Daoy (cell line): ENCODE measurements around the gene CTBP2. TPM values are rescaled to one million over a fixed set of nuclear protein-coding genes. Genes with fewer than 3 reads are reported as not detected.
"Not testable (repeated sequence)": the region's sequence is repeated elsewhere in the genome, so short reads cannot be mapped to it uniquely, and the experiment has no call there.

ENCODE experiments used
- DNase-seq: peaks from one replicate; pipeline ENCODE4 v3.0.0-alpha.2; 2015; ENCODE audit warnings: low read depth
- total RNA-seq: library from RNA; depleted of rRNA; stranded (reverse); fragments of >200 nt; shearing (Covaris generic); gene quantifications from 2 replicates; pipeline ENCODE4 v1.2.3, GENCODE V29; 2014

CTBP2 gene
- total RNA-seq, 1 experiment from 2014 or later: 48.0 TPM

- no peak for DNase-seq
Observed at GRCh38 chr10:125087191-125087896, 73.0 kb downstream of the CTBP2 start.

- no peak for DNase-seq
Observed at GRCh38 chr10:125086691-125087090, 73.7 kb downstream of the CTBP2 start.

- DNase-seq: peak; percentile 41
Observed at GRCh38 chr10:125085258-125086054, 74.9 kb downstream of the CTBP2 start.

GRCh38 chr10:125084614-125085257, 75.6 kb downstream of the CTBP2 start:
- peak; percentile 76 for DNase-seq

DNA sequence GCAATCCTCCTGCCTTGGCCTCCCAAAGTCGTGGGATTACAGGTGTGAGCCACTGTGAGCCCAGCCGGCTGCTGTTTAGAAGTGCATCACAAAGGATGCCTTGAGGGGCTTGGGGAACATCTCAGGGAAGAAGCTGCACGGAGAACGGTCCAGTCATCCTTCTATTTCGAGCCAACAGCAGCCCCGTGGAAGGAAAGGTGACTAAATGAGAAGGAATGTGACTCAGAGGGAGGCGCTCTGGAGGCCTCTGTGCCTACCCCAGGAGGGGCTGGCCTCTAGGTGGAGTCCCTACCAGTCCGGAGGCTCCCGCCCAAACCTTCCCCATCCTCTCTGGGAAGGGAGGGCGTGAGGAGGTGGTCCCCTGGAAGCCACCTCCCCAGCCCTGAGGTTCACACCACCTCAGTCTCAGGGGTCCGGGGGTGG, 76.2 kb downstream of the CTBP2 start:
- DNase-seq: peak; percentile 90

DNA sequence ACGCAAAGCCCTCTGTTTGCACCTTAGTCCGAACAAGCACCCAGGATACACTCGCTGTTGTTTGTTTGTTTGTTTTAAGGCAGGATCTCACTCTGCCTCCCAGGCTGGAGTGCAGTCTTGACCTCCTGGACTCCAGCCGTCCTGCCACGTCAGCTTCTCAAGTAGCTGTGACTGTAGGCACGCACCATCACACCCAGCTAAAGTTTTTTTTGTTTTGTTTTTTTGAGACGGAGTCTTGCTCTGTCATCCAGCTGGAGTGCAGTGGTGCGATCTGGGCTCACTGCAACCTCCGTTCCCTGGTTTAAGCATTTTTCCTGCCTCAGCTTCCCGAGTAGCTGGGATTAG, 76.8 kb downstream of the CTBP2 start:
- DNase-seq: peak; percentile 58

- no peak for DNase-seq
Observed at GRCh38 chr10:125082881-125083575, 77.3 kb downstream of the CTBP2 start.

DNA sequence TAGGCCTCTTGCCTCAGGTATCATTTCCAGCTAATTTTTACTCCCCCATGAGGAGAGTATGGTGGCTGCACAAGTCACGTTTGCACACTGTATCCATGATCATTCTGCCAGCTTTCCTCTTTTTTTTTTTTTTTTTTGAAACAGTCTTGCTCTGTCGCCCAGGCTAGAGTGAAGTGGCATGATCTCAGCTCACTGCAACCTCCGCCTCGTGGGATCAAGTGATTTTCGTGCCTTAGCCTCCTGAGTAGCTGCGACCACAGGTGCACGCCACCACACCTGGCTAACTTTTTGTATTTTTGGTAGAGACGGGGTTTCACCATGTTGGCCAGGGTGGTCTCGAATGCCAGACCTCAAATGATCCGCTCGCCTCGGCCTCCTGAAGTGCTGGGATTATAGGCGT, 77.9 kb downstream of the CTBP2 start:
- not testable (repeated sequence) for DNase-seq

- no peak for DNase-seq
Observed at GRCh38 chr10:125081931-125082330, 78.4 kb downstream of the CTBP2 start.

GRCh38 chr10:125080984-125081383, 79.4 kb downstream of the CTBP2 start:
- DNase-seq: no peak

DNA sequence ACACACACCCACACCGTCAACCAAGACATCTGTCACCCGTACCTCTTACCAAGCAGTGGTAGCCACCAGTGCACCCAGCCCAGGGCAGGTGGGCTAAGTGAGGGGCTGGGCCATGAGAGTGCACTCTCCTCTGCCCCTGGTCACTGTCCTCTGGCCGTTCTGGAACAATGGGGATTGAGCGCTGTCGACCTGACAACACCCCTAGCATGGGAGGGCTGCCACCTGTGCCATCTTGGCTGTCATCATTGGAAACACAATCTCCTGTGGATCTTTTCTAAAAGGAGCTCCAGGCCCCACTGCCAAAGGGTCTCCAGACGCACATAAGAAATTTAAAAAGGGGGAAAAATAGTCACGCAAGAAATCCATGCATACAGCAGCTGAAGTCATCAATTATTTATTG, 80.1 kb downstream of the CTBP2 start:
- no peak for DNase-seq

GRCh38 chr10:125079091-125079600, 81.2 kb downstream of the CTBP2 start:
- DNase-seq: no peak

GRCh38 chr10:125076891-125077541, 83.3 kb downstream of the CTBP2 start:
- no peak for DNase-seq

GRCh38 chr10:125076121-125076825, 84.1 kb downstream of the CTBP2 start:
- DNase-seq: no peak

DNA sequence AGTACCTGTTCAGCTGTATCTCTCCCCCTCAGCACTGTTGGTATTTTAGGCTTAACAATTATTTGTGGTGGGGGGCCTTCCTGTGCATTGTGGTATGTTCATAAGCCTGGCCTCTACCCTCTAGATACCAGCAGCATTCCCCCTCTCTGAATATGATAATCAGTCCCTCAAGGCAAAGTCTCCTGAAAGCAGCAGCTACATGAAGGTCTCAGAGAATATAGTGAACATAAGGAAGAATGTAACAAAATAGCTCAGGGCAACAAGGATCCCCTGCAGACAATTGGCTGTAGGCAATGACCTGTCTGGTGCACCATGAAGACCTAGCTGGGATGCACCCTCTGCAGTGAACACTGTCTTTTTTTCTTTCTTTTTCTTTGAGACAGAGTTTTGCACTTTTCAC, 86.4 kb downstream of the CTBP2 start:
- DNase-seq: no peak

- DNase-seq: no peak
Observed at GRCh38 chr10:125072794-125073193, 87.6 kb downstream of the CTBP2 start.

GRCh38 chr10:125071008-125071407, 89.4 kb downstream of the CTBP2 start:
- no peak for DNase-seq

GRCh38 chr10:125068406-125068805, 92.0 kb downstream of the CTBP2 start:
- DNase-seq: no peak

DNA sequence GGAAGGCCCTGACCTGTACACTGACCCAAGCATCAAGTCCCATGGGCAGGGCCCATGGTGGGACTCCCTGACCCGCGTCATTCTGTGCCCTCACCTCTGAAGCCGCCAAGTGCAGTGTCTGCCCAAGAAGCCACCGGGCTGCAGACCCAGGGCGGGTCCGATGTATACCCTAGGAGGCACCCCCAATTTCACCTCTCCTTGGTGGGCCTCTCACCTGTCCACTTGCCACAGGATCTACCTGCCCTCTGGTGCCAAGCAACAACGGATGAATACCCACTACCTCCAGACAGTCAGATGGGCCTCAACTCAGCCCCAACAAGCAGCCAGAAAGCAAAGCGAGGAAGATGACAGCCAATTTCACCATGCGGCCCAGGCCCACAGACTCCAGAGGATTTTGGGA, 92.6 kb downstream of the CTBP2 start:
- no peak for DNase-seq

DNA sequence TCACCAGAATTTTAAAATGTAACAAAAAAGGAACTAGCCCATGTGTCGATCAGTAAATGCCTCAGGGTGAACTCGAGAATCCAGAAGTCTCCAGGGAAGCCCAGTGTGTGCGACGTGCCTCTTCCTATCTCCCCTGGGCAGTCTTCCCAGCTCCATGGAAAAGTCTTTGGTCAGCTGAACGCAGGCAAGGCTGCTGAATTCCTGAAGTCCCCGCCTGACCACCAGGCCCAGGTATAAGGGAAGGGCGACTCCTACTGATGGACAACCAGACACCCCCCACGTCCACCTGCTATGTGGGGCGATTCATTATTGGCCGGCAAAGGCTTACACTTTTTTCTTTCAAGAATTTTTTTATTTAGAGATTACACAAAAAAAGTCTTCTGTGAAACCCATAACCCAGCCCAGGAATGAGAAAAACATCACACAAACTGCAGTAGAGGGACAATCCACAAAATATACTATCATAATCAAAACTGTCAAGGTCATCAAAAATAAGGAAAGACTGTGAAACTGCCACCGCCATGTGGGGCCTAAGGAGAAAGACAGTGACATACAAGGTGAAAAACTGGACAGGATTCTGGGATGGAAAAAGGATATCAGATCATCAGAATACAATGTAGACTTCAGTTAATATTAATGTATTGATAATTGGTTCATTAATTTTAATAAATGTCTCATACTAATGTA, 93.5 kb downstream of the CTBP2 start:
- DNase-seq: no peak
